ENCODE results near the gene CDH4. TPM values are rescaled to one million over a fixed set of nuclear protein-coding genes. Genes with fewer than 3 reads are reported as not detected.

Gene CDH4
- total RNA-seq, 6 donors from 2014 or later, result 0.20 to 1.0 (median 0.40) TPM; not detected in 1

DNA sequence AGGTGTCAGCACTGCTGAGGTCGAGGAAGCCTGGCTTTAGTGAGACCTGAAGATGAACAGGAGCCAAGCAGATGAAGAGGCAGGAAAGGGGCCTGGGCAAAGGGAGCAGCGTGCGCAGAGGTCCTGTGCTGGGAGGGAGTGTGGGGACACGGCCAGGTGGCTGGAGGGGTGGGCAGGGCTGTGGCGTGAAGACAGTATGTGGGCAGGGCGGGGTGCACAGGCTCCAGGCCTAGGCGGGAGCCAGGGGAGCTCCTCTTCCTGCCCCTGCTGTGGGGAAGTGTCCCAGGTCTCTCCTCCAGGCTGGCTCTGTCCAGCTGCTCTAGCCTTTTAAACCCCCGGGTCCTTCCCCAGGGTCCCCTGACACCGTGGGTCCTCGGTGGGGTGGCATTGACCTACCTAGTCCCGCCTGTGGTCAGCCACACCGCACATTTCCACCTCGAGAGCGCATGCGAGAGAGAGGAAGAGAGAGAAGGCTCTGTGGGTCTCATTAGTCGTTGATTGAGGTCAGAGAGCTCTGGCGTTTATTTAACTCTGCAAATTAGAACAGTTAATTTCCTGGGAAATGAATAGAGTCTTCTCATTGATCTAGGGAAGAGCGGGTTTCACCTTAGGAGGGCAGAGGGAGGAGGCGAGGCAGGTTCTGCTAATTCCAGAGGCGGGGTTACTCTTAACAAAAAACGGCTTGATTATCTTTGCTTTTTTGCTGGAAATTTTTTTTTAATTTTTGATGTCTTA, 68.8 kb downstream of the CDH4 start:
- Histone ChIP-seq H3K9me3 (no peaks in the 10 kb centered on the region), H3K36me3 (no peaks in the 10 kb centered on the region), H3K4me1 (no peaks in the 10 kb centered on the region), H3K27ac (no peak overlapping the region), H3K4me3 (no peak overlapping the region), H3K27me3 (no peaks in the 10 kb centered on the region)
- ATAC-seq (ENCODE audit: low FRiP score in 2 of 2) (no peak), DNase-seq (no peak)
- no peak for TF ChIP-seq EP300 (IDR thresholded peaks at IDR 0.05)
- TF ChIP-seq POLR2A (IDR thresholded peaks at IDR 0.05), result no peak
- TF ChIP-seq, protein P1, sequence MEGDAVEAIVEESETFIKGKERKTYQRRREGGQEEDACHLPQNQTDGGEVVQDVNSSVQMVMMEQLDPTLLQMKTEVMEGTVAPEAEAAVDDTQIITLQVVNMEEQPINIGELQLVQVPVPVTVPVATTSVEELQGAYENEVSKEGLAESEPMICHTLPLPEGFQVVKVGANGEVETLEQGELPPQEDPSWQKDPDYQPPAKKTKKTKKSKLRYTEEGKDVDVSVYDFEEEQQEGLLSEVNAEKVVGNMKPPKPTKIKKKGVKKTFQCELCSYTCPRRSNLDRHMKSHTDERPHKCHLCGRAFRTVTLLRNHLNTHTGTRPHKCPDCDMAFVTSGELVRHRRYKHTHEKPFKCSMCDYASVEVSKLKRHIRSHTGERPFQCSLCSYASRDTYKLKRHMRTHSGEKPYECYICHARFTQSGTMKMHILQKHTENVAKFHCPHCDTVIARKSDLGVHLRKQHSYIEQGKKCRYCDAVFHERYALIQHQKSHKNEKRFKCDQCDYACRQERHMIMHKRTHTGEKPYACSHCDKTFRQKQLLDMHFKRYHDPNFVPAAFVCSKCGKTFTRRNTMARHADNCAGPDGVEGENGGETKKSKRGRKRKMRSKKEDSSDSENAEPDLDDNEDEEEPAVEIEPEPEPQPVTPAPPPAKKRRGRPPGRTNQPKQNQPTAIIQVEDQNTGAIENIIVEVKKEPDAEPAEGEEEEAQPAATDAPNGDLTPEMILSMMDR (IDR thresholded peaks at IDR 0.05), result no peak
- no peak for TF ChIP-seq POLR2AphosphoS5 (IDR thresholded peaks at IDR 0.05)
- WGBS, 2 donors, result 67 to 72% methylated on average over 18 to 21 of the region's 21 CpGs

DNA sequence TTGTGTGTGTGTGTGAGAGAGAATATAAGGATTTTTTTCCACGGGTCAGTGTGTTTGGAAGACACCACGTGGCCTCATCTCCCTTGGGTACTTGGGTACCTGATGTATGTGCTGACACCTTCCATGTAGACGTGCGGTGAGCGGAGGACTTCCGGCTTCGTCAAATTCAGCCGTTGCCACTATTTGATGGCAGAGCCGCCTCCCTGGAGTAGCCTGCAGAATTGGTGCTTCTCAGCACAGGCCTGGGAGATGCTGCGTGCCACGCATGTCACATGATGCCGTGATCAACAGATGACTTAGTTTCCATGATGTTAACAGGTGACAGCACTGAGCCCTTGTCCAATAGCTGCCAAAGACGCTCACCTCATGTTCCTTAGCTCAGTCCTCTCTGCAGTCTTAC, 69.4 kb downstream of the CDH4 start:
- no peaks in the 10 kb centered on the region for H3K27me3 ChIP-seq
- no peaks in the 10 kb centered on the region for H3K4me1 ChIP-seq
- H3K36me3 ChIP-seq, result no peaks in the 10 kb centered on the region
- no peak for ATAC-seq (ENCODE audit: low FRiP score in 2 of 2)
- no peak overlapping the region for H3K4me3 ChIP-seq
- no peaks in the 10 kb centered on the region for H3K9me3 ChIP-seq
- H3K27ac ChIP-seq, result no peak overlapping the region
- DNase-seq, result no peak
- TF ChIP-seq POLR2AphosphoS5 (IDR thresholded peaks at IDR 0.05) (no peak), EP300 (IDR thresholded peaks at IDR 0.05) (no peak), POLR2A (IDR thresholded peaks at IDR 0.05) (no peak)
- TF ChIP-seq, protein P1 (IDR thresholded peaks at IDR 0.05), result no peak
- WGBS, 2 donors, result 87% methylated on average over 13 of the region's 13 CpGs

DNA sequence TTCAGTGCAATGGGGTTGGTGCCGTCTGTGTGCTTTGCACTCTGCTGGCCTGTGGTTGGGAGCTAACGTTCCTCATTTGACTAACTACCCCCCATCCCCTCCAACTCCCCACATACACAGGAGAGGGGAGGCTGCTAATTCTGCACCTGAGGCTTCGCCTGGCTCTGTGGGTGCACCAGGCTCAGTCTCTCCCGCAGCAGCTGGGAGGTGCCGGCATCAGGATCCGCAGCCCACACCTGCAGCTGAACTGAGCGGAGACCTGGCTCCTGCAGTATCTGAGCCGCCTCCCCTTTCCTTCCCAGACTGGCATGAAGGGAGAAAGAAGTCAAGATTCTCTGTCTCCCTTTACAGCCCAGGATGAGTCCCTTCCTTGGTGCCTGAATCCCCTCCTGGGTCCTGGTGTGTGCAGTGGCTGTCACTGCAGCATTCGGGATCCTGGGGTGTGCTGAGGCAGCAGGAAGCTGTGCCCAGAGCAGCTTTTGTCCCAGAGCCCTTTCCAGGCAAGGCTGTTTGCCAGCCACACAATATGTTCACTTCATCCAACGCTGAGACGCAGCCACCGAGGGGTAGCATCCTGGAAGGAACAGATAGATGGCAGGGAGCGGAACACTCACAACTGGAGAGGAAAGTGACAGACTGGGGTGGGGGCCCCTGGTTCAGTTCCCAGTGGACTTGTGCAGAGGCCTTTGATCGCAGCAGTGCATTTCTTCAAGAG, 70.2 kb downstream of the CDH4 start:
- ATAC-seq (ENCODE audit: low FRiP score in 2 of 2), result no peak
- WGBS, 2 donors, result 55 to 64% methylated on average over 7 to 14 of the region's 14 CpGs
- no peak overlapping the region for H3K27ac ChIP-seq

DNA sequence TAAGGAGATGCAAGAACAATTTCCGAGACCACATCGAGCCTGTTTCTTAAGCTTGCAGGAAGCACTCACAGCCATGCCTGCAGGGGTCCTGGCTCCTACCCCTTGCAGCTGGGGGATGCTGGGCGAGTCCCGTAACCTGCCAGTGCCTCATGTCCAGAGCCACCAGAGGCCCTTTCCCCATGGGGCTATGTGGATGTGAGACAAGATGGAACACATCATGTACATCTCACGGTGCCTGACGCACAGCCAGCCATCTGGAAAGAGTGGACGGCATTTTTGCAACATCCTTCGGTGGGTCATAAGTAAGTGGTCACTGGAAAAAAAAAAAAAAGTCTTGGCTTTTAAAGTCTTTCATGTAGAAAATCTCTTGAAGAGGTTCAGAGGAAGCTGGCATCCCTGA, 72.8 kb downstream of the CDH4 start:
- H3K4me1 ChIP-seq, result no peaks in the 10 kb centered on the region
- ATAC-seq (ENCODE audit: low FRiP score in 2 of 2), result no peak
- no peak overlapping the region for H3K4me3 ChIP-seq
- TF ChIP-seq POLR2AphosphoS5 (IDR thresholded peaks at IDR 0.05), result no peak
- TF ChIP-seq, protein P1 (IDR thresholded peaks at IDR 0.05), result no peak
- no peak for TF ChIP-seq EP300 (IDR thresholded peaks at IDR 0.05)
- no peak for TF ChIP-seq POLR2A (IDR thresholded peaks at IDR 0.05)
- no peak for DNase-seq
- H3K27me3 ChIP-seq, result no peaks in the 10 kb centered on the region
- no peaks in the 10 kb centered on the region for H3K36me3 ChIP-seq
- 79 to 90% methylated on average over 8 of the region's 8 CpGs for WGBS, 2 donors
- H3K27ac ChIP-seq, result no peak overlapping the region
- H3K9me3 ChIP-seq, result no peaks in the 10 kb centered on the region

More for the DNA sequence above, 70.2 kb downstream of the CDH4 start:
- H3K4me1 ChIP-seq, result no peaks in the 10 kb centered on the region
- no peak for DNase-seq
- H3K36me3 ChIP-seq, result no peaks in the 10 kb centered on the region
- no peak overlapping the region for H3K4me3 ChIP-seq
- no peaks in the 10 kb centered on the region for H3K27me3 ChIP-seq
- no peaks in the 10 kb centered on the region for H3K9me3 ChIP-seq
- no peak for TF ChIP-seq EP300 (IDR thresholded peaks at IDR 0.05)
- TF ChIP-seq, protein P1 (IDR thresholded peaks at IDR 0.05), result no peak
- no peak for TF ChIP-seq POLR2AphosphoS5 (IDR thresholded peaks at IDR 0.05)
- TF ChIP-seq POLR2A (IDR thresholded peaks at IDR 0.05), result no peak

Measured in upper lobe of left lung (tissue), 6 donors.